Kidney epithelial cell (primary cell): ENCODE results near the gene STK16. TPM values are rescaled to one million over a fixed set of nuclear protein-coding genes. Genes with fewer than 3 reads are reported as not detected.

ENCODE experiments used
- DNase-seq: peaks from one replicate; pipeline ENCODE4 v3.0.0-alpha.2; 2010; ENCODE audit warnings: low read depth
- H3K27me3 ChIP-seq: 2 replicates; pipeline ENCODE4 v1.6.0; 2011; ENCODE audit warnings: low read length; ENCODE audit not compliant: control insufficient read depth, insufficient read depth
- H3K36me3 ChIP-seq: 2 replicates; pipeline ENCODE4 v1.5.1; 2011; ENCODE audit warnings: low read length; ENCODE audit not compliant: control insufficient read depth, insufficient read depth
- H3K4me3 ChIP-seq: 2 replicates; pipeline ENCODE4 v1.5.1; 2011; ENCODE audit warnings: low read depth, mild to moderate bottlenecking, control low read depth, low read length
- CTCF ChIP-seq: IDR thresholded peaks from 2 replicates; pipeline ENCODE4 v1.5.1; 2011; ENCODE audit warnings: mild to moderate bottlenecking, moderate library complexity, low read length, control low read depth, inconsistent platforms; ENCODE audit not compliant: insufficient read depth, poor library complexity, severe bottlenecking
- total RNA-seq: library from RNA; depleted of rRNA; stranded (reverse); fragments of >200 nt; gene quantifications from 2 replicates; pipeline ENCODE4 v1.2.3, GENCODE V29; 2015

Gene STK16
- total RNA-seq, 1 donor from 2014 or later: 30.0 TPM

DNA sequence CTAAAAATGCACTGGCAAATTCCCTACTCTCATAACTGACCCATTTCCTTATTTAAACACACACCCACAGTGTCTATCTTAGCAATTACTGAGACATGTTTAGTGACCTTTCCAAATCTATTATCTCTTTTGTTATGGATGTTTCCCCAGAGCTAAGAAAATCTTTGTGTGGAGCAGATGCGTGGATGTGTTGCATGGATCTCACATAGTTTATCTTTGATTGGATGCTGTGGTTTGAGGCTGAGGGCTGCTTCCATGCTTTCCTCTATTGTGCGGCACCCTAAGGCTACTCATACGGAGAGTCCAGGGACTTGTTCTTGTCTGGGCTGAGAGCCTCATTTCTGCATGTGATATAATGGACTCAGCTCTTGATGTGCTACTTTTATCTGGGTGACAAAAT lies 10.9 kb upstream of the STK16 start:
- TF ChIP-seq CTCF: no peak
- Histone ChIP-seq H3K27me3 (no peaks in the 10 kb centered on the region), H3K4me3 (no peak overlapping the region), H3K36me3 (peaks cover 10% of the 10 kb centered on the region)
- no peak for DNase-seq

- Histone ChIP-seq H3K4me3 (peak overlapping the region; percentile 23), H3K27me3 (no peaks in the 10 kb centered on the region), H3K36me3 (no peaks in the 10 kb centered on the region)
- no peak for DNase-seq
- TF ChIP-seq CTCF: no peak
These were observed 2.0 kb upstream of the STK16 start for GRCh38 chr2:219243291-219243761.

GRCh38 chr2:219244789-219245147 lies 511 bp upstream of the STK16 start:
- H3K36me3 ChIP-seq: no peaks in the 10 kb centered on the region
- no peak for TF ChIP-seq CTCF
- H3K4me3 ChIP-seq: peak overlapping the region; percentile 84
- DNase-seq: no peak
- H3K27me3 ChIP-seq: no peaks in the 10 kb centered on the region

GRCh38 chr2:219245899-219246230 lies 586 bp downstream of the STK16 start:
- Histone ChIP-seq H3K27me3 (no peaks in the 10 kb centered on the region), H3K4me3 (peak overlapping the region; percentile 84), H3K36me3 (no peaks in the 10 kb centered on the region)
- no peak for TF ChIP-seq CTCF
- no peak for DNase-seq

DNA sequence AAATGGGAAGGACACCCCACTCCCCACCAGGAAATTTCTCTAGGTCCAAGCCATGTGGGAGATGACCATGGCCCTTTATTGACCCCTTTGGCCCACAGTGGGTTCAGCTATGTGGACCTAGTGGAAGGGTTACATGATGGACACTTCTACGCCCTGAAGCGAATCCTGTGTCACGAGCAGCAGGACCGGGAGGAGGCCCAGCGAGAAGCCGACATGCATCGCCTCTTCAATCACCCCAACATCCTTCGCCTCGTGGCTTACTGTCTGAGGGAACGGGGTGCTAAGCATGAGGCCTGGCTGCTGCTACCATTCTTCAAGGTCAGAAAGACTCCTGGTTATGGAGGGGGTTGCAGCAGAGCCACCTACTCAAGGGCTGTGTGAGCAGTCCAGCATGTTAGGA lies 1.3 kb downstream of the STK16 start:
- DNase-seq: no peak
- no peak for TF ChIP-seq CTCF
- Histone ChIP-seq H3K27me3 (no peaks in the 10 kb centered on the region), H3K36me3 (no peaks in the 10 kb centered on the region), H3K4me3 (no peak overlapping the region)
